ENCODE data around the gene KSR1. TPM values are rescaled to one million over a fixed set of nuclear protein-coding genes. Genes with fewer than 3 reads are reported as not detected.

KSR1 gene
- total RNA-seq, 1 donor from 2014 or later = 59.6 TPM

DNA sequence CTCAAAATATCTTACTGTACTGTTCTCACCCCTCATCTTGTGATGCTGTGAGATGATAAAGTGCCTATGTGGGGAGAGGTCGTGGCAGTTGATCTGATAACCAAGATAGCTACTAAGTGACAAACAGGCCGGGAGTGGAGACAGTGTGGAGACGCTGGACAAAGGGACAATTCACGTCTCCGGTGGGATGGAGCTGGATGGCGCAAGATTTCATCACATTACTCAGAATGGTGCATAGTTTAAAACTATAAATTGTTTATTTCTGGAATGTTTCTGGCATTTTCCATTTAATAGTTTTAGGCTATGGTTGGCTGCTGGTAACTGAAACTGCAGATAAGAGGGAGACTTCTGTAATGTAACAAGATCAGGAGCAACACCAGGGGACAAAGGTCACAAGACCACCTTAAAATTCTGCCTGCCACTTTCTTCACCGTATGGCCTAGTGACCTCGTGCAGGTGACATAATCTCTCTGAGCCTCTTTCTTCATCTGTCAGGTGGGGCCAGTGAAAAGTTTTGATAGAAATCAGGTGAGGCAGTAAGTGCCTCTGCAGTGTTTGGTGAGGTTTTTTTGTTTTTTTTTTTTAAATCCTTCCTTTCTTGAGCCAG is 120.3 kb downstream of the KSR1 start:
- no peak overlapping the region for H3K4me3 ChIP-seq
- peaks cover 50% of the 10 kb centered on the region for H3K4me1 ChIP-seq
- DNase-seq (no peak), ATAC-seq (peak in 1 of 2 donors; percentile 46)
- TF ChIP-seq, protein P1, sequence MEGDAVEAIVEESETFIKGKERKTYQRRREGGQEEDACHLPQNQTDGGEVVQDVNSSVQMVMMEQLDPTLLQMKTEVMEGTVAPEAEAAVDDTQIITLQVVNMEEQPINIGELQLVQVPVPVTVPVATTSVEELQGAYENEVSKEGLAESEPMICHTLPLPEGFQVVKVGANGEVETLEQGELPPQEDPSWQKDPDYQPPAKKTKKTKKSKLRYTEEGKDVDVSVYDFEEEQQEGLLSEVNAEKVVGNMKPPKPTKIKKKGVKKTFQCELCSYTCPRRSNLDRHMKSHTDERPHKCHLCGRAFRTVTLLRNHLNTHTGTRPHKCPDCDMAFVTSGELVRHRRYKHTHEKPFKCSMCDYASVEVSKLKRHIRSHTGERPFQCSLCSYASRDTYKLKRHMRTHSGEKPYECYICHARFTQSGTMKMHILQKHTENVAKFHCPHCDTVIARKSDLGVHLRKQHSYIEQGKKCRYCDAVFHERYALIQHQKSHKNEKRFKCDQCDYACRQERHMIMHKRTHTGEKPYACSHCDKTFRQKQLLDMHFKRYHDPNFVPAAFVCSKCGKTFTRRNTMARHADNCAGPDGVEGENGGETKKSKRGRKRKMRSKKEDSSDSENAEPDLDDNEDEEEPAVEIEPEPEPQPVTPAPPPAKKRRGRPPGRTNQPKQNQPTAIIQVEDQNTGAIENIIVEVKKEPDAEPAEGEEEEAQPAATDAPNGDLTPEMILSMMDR (IDR thresholded peaks at IDR 0.05) = no peak
- no peaks in the 10 kb centered on the region for H3K9me3 ChIP-seq
- no peaks in the 10 kb centered on the region for H3K27me3 ChIP-seq (ENCODE audit: low read depth)
- intact Hi-C loops (cut with DNase I) = no loop called here
- H3K27ac ChIP-seq = peak overlapping the region; percentile 60
- no peaks in the 10 kb centered on the region for H3K36me3 ChIP-seq

DNA sequence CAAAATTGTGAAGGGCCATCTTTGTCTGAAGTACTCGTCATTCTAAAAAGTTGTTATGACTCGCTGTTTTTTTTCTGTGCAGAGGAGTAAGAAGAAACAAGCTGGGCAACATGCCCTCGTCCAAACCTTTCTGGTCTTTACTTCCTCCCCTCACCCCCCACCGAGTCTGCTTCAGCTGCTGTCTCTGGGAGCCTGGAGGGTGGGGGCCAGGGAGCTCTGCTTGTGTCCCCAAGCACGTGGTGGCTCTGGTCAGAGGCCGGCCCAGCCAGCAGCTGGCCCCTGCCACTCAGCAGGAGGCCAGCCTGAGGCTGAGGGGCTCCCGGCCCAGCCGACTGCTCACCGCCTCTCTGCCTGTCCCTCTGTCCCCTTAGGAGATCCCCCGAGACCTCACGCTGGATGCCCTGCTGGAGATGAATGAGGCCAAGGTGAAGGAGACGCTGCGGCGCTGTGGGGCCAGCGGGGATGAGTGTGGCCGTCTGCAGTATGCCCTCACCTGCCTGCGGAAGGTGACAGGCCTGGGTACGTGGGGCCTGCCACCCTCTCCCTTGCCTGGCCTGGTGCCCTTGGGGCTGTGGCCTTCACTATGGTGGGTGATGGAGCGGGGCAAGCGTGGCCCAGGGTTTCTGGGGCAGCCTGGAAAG is 121.0 kb downstream of the KSR1 start:
- H3K4me3 ChIP-seq = no peak overlapping the region
- H3K36me3 ChIP-seq = no peaks in the 10 kb centered on the region
- H3K9me3 ChIP-seq = no peaks in the 10 kb centered on the region
- no peaks in the 10 kb centered on the region for H3K27me3 ChIP-seq (ENCODE audit: low read depth)
- peak overlapping the region; percentile 60 for H3K27ac ChIP-seq
- peak; percentile 34 to 39 for ATAC-seq
- intact Hi-C loops (cut with DNase I) = no loop called here
- peaks cover 50% of the 10 kb centered on the region for H3K4me1 ChIP-seq
- TF ChIP-seq, protein P1 (IDR thresholded peaks at IDR 0.05) = no peak
- DNase-seq = no peak

DNA sequence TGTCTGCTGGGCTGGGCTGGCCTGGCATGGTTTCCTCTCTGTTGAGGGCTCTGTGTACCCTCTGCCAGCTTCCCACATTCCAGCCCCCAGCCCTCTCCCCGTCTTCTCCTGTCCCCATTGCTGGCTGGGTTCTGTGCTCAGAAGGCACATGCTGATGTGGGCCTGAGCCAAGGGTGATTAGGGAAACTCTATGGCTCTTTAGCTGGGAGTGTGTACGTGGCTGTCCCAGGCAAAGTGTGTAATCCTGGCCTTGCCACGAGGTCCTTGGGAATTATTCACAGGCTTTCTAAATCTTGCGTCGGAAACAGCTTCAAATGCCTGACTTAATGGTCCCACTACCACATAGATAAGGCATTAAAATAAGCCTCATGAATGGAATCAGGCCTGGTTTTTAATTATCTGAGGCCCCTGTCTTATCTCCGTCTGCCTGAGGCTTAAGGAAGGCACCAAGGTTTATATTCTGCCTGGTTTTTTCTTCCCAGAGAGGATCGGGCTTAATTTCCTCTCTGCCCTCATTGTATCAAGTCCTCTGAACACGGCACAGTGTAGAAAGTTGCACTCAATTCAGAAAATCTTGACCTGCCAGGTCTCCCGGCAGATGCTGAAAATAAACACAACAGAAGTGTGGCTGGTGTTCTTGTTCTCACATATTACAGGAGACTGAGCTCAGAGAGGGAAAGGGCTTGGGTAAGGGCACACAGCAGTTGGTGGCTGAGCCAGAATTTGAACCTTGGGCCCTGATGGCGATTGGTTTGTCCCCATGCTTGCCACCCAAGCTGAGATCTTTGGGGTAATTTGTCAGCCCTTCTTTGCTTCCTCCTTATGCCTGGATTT is 121.9 kb downstream of the KSR1 start:
- no peaks in the 10 kb centered on the region for H3K27me3 ChIP-seq (ENCODE audit: low read depth)
- intact Hi-C loops (cut with DNase I) = no loop called here
- ATAC-seq = peak; percentile 57 to 78
- H3K4me3 ChIP-seq = no peak overlapping the region
- H3K36me3 ChIP-seq = peaks cover 3% of the 10 kb centered on the region
- TF ChIP-seq, protein P1 (IDR thresholded peaks at IDR 0.05) = no peak
- DNase-seq = no peak
- peak overlapping the region; percentile 60 for H3K27ac ChIP-seq
- peaks cover 50% of the 10 kb centered on the region for H3K4me1 ChIP-seq
- H3K9me3 ChIP-seq = no peaks in the 10 kb centered on the region

DNA sequence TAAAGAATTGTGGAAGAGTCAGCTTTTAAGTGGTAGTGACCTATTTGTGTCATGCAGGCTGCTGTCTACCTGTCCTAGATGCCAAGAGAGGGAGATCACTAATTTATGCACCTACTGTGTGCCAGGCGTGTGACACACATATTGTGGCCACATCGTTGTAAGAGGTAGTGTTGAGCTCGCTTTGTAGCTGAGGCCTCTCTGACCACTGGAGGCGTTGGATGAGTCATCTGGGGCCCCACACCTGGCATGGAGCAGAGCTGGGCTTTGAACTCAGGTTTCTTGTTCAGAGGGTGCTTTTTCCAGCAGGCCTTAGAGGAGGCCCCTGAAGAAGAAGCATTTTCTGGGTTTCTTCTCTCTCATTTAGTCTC is 122.5 kb downstream of the KSR1 start:
- Histone ChIP-seq H3K27me3 (ENCODE audit: low read depth) (no peaks in the 10 kb centered on the region), H3K9me3 (no peaks in the 10 kb centered on the region), H3K4me1 (peaks cover 48% of the 10 kb centered on the region), H3K27ac (peak overlapping the region; percentile 60), H3K36me3 (peaks cover 9% of the 10 kb centered on the region), H3K4me3 (no peak overlapping the region)
- ATAC-seq = peak in 1 of 2 donors; percentile 15
- TF ChIP-seq, protein P1 (IDR thresholded peaks at IDR 0.05) = no peak
- intact Hi-C loops (cut with DNase I) = no loop called here
- DNase-seq = no peak

DNA sequence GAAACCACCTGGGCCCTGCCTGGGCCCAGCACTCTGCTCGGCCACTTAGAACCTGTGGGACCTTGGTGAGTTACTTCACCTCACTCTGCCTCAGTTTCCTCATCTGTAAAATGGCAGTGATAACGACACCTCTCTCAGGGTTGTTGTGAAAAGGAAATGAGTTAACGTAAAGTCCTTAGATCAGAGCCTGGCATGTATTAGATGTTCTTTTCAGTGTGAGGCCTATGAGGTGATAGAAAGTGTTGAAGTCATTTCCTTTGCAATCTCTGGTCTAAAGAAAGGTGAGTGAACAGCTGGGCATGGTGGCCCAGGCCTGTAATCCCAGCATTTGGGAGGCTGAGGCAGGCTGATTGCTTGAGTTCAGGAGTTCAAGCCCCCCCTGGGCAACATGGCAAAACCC is 123.1 kb downstream of the KSR1 start:
- no peak for ATAC-seq
- no peak overlapping the region for H3K27ac ChIP-seq
- H3K9me3 ChIP-seq = no peaks in the 10 kb centered on the region
- intact Hi-C loops (cut with DNase I) = no loop called here
- TF ChIP-seq, protein P1 (IDR thresholded peaks at IDR 0.05) = no peak
- peaks cover 44% of the 10 kb centered on the region for H3K4me1 ChIP-seq
- H3K4me3 ChIP-seq = no peak overlapping the region
- no peaks in the 10 kb centered on the region for H3K27me3 ChIP-seq (ENCODE audit: low read depth)
- H3K36me3 ChIP-seq = peaks cover 9% of the 10 kb centered on the region
- no peak for DNase-seq
